CD4-positive, alpha-beta T cell treated with Interleukin-4 for 4 hours (primary cell): Measurements from ENCODE around the gene BEND7.
"Not testable (repeated sequence)": the region's sequence is repeated elsewhere in the genome, so short reads cannot be mapped to it uniquely, and the experiment has no call there.

Experiments
- DNase-seq: peaks from one replicate; pipeline ENCODE4 v3.0.0-alpha.2; 2020

The BEND7 gene

DNA sequence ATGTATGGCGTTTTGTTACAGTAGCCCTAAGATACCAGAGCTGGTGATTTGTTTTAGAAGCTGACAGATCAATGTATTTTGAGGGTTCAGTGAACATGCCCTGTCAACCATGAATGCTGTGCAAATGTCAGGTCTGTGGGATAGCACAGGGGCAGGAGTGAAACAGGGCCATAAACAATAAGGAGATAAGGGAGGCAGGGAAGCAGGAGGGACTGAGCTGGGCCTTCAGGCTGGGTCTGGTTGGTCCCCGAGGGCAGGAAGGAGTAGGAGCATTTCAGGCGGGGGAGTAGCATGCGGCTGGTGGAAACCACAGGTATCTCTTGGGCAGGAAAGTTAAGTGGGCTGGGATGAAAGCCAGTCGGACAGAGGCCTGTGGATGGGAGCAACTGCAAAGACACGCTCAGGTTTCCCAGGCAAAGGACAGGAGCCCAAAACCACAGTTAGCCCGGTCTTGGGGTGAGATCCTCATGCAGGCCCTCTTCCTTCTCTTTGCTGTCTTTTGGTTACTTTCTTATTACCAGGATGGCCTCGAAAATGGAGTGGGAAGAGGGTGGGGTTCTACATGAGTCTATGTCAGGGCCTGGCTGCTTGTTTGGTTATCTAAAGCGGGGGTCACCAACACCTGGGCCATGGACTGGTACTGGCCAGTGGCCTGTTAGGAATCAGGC is 111.2 kb downstream of the BEND7 start:
- DNase-seq: no peak

DNA sequence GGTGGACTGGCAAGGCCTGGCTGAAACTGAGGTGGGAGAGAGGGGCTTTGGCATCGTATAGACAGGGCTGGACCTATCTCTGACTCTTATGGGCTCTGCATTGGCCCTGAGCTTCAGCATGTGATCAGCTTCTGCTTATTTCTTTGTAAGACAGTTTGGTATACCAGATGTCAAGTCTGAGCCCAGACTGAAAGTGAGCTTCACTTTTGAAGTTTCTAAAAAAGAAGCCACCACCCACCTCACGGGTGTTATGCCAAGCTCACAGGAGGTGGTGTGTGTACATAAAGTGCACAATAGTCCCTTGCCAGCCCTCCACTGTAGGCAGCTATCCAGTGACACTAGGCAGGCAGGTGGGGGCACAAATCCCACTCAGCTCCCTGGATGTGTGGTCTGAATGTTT is 112.1 kb downstream of the BEND7 start:
- no peak for DNase-seq

DNA sequence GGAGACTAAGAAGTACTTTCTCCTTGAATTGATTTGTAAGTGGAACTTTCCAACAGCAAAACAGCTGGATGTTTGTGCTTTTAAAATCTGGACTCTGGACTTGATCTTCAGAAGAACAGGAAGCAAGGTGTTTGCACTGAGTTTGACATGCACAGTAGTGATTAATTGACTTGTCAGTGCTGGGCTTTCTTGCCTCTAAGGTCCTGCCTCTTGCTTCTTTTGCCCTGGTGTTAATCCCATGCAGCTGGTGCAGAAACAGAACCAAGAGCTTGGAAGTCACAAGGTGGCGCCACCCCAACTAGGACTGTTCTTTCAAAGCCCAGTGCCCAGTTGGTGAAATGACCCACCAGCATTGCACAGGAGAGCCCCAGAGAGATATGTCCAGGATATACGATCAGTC is 114.0 kb downstream of the BEND7 start:
- DNase-seq: no peak

DNA sequence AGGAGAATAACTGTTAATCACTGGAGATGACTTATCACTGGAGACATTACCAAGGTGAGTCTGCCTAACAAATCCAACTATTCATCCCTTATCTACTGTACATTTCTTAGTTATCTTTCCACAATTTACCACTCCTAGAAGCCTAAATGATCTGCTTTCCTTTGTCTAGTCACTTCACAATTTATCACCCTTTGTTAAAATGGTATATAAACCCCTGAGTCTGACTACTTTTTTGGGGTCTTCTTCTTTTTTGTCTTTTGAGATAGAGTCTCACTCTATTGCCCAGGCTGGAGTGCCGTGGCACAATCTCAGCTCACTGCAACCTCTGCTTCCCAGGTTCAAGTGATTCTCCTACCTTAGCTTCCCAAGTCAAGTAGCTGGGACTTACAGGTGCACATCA is 114.7 kb downstream of the BEND7 start:
- no peak for DNase-seq

DNA sequence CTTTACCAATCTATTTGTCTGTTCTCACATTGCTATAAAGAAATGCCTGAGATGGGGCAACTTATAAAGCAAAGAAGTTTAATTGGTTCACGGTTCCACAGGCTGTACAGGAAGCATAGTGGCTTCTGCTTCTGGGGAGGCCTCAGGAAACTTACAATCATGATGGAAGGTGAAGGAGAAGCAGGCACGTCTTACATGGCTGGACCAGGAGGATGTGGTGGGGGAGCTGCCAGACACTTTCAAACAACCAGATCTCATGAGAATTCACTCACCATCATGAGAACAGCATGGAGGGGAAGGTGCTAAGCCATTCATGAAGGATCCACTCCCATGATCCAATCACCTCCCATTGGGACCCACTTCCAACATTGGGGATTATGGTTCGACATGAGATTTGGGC is 115.9 kb downstream of the BEND7 start:
- DNase-seq: no peak

DNA sequence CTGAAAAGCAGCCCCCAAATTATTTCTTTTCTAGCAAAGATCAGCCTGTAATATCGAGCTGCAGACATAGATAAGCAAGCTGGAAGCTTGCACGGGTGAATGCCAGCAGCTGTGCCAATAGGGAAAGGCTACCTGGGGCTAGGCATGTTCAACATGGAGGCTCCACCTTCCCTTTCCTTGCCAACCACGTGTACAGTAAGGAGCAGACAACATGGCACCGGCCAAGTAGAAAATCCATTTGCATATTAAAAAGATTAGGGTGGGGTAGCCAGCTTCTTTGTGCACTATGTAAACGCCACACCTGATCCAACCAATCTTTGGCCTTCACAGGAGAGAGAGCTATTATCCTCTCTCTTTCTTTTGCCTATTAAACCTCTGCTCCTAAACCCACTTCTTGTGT is 124.0 kb downstream of the BEND7 start:
- DNase-seq: no peak

DNA sequence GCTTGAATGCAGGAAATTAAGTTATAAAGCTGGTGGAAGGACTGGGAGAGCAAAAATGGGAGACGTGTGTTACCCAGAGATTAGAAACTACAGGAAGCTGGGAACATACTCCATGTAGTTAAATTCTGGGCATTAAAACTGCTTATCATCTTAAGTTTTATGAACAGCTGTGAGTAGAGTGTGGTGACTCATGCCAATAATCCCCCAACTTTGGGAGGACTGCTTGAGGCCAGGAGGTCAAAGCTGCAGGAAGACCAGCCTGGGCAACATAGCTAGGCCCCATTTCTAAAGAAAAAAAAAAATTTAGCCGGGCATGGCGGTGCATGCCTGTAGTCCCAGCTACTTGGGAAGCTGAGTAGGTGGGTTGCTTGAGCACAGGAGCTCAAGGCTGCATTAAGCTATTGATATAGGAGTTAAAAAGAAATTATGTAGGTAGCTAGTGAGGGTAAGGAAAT is 124.5 kb downstream of the BEND7 start:
- DNase-seq: no peak

DNA sequence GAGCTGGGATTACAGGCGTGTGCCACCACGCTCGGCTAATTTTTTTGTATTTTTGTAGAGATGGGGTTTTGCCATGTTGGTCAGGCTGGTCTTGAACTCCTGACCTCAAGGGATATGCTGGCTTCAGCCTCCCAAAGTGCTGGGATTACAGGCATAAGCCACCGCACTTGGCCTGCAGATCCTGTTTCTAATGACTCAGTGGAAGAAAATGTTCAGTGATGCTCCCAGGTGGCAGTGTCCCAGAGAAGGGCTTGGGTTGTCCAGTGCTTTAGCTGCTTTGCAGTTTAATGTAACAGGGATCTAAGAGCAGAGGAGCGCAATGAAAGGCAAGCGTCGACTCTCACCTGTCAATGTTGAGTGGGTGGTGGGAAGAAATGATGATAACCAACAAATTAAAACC is 125.4 kb downstream of the BEND7 start:
- not testable (repeated sequence) for DNase-seq

DNA sequence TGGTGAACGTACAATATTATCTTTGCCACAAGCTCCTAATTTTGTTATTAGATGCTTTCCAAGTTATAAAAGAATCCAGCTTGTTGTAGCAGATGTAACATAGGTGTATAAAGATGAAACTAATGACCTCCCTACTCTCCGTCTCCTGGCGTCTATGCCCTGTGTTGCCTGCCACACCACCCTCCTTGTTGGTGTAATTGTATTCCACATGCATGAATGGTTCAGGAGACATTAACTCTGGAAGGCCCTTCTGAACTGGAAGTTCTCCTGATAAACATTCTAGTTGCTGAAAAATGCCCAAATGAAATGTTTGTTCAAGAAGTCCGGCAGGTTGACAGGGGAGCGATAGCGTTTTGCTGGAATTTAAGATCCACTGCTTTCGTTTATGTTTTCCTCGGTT is 126.8 kb downstream of the BEND7 start:
- DNase-seq: no peak

DNA sequence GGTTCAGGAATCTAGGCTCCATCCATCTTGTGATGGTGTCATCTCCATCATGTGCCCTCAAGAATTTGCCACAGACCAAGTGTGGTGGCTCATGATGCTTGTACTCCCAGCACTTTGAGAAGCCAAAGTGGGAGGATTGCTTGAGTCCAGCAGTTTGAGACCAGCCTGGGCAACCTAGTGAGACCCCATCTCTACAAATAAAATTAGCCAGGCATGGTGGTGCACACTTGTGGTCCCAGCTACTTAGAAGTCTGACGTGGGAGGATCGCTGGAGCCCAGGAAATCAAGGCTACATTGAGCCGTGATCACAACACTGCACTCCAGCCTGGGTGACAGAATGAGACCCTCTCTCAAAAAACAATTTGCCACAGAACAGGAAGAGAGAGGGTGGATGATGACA is 127.7 kb downstream of the BEND7 start:
- DNase-seq: no peak

DNA sequence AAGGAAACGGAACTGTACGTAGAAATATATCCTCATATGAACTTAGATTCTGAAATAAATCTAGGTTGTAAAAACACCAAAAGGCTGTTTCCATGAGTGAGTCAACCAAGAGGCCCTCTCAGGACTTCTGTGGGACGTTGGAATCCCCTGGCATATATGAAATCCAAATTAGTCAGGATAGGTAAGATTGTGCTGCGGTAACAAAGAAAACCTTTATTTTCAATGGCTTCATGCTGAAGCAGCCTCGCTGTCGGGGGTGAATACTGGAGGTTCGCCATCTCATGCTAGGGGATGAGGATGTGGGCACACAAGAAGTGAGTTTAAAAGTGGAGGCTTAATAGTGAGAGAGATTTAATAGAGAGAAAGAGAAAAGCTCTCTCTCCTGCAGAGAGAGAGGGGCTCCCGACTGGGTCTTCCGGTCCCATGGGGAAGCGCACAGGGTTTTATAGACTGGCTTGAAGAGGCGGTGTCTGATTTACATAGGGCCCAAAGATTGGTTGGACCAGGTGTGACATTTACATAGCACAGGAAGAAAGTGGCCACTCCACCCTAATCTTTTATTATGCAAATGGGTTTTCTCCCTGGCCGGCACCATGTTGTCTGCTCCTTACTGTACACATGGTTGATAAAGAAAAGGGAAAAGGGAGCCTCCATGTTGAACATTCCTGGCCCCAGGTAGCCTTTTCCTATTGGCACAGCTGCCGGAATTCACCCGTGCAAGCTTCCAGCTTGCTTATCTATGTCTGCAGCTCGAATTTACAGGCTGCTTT is 128.4 kb downstream of the BEND7 start:
- DNase-seq: no peak

DNA sequence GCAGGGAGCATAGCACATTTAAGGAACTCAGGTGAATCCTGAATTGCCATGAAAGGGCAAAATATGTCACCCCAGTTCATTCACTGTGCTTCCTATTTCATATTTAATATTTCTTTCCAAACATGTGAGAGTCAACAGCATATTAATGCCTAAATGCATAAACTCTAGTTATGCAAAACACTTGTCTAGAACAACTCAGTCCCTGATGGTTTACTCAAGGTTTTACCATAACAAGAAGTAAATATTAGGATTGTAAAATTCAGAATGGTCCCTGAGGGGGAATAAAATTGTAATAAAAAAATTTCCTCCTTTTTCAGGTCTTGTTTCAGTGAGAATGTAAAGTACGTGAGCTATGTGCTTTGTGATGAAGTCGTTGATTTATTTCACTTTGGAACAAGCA is 129.1 kb downstream of the BEND7 start:
- DNase-seq: no peak

DNA sequence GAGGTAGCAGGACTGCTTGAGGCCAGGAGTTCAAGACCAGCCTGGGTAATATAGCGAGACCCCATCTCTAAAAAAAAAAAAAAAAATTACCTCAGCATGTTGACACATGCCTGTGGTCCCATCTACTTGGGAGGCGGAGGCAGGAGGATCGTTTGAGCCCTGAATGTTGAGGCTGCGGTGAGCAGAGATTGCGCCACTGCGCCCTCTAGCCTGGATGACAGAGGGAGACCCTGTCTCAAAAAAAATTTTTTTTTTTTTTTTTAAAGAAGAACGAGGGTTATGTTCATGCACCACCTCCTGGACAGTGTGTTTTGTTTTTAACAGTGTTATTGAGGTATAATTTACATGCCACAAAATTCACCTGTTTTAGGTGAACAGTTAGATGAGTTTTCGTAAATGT is 129.6 kb downstream of the BEND7 start:
- no peak for DNase-seq

DNA sequence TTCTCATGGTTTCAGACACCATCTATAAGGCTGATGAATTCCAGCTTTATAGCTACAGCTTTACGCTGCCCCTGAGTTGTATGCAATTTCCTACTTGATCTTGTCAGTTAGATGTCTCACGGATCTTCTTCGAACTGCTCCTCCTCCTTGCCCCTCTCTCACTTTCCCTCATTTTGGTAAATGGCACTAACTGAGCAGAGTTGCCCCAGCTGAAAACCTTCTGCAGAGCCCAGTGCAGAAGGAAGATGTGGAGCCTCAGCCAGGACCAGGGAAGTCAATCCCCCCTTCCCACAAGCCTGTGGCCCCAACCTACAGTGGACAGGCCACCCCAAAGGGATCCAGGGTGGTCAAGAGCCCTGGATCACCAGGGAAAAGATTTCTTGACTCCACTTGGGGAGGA is 131.8 kb downstream of the BEND7 start:
- no peak for DNase-seq

DNA sequence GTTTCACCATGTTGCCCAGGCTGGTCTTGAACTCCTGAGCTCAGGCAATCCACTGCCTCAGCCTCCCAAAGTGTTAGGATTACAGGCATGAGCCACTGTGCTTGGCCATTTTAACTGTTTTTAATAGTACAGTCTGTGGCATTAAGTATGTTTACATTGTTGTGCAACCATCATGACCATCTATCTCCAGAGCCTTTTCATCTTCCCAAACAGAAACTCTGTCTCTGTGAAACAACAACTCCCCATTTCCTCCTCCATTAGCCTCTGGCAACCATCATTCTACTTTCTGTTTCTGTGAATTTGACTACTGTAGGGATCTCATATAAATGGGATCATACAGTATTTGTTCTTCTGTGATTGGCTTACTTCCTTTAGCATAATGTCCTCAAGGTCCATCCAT is 132.4 kb downstream of the BEND7 start:
- DNase-seq: no peak

DNA sequence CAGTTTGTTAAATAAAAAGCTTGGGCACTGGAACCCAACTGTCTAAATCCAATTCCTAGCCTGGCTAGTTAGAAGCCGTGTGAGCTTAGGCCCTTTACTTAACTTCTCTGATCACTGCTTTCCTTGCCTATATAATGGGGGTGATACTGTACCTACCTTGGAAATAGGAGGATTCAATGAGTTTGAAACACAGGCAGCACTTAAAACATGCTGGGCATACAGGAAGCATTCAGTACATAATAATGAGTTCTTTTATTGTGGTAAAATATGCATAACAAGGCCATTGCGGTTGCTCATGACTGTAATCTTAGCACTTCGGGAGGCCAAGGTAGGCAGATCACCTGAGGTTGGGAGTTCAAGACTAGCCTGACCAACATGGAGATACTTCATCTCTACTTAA is 133.3 kb downstream of the BEND7 start:
- no peak for DNase-seq

DNA sequence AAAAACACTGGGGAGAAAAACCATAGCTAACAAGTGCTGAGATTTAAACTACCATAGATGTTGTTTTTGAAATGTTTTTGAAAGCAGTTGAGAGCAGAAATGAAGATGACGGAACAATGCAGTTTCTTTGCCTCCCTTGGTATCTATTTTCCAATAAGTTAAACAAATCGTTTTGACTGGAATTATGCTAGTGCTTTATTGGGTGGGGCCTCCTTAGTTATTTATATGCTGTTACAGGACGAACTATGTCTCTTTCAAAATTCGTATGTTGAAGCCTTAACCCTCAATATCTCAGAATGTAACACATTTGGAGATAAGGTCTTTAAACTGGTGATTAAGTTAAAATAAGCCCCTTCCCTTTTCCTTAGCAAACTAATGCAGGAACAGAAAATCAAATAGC is 135.2 kb downstream of the BEND7 start:
- no peak for DNase-seq

DNA sequence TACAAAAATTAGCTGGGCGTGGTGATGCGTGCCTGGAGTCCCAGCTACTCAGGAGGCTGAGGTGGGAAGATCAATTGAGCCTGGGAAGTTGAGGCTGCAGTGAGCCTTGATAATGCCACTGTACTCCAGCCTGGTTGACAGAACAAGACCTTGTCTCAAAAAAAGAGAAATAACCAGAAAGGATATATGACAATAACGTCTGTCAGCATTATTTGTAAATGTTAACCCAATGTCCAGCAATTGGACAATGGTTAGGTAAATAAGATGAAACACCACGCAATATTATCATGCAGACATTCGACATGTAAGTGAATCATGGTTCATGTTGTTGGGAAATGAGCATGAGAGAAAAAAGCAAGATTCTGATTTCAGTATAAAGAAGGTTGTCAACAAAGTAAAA is 136.1 kb downstream of the BEND7 start:
- DNase-seq: no peak
